ENCODE data around the gene SLC44A5.

SLC44A5 gene

DNA sequence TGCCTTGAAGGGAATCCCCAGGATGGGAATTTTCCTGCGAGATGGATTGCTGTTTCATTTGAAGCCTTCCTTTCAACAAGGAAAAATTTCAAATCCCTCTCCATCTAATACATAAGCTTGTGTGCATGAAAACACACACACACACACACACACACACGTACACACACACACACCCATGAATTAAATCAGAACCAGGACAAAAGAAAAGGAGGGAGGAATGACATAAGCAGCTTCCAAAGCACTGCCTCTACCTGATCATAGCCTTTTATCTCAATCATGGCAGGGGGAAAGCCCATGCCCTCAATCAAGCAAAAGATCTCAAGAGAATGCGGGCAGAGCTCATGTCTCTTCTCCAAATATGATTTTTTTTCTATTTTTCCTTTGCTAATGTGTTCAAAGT, 139.7 kb downstream of the SLC44A5 start:
- H3K4me1 ChIP-seq (ENCODE audit: control insufficient read depth in 1 of 2, insufficient read depth in 2 of 2, low read length in 2 of 2) = no peaks in the 10 kb centered on the region
- H3K4me3 ChIP-seq (ENCODE audit: low read depth in 1 of 2, low read length in 2 of 2) = no peak overlapping the region
- no peak overlapping the region for H3K9ac ChIP-seq (ENCODE audit: low read depth in 1 of 2, low read length in 2 of 2)
- H3K27ac ChIP-seq (ENCODE audit: low read depth, low read length) = no peak overlapping the region
- H3K27me3 ChIP-seq (ENCODE audit: control insufficient read depth in 1 of 2, insufficient read depth in 2 of 2, low read length in 2 of 2) = no peaks in the 10 kb centered on the region
- no peaks in the 10 kb centered on the region for H3K9me3 ChIP-seq (ENCODE audit: control insufficient read depth in 1 of 2, low read length in 2 of 2)
- no peaks in the 10 kb centered on the region for H3K36me3 ChIP-seq (ENCODE audit: control insufficient read depth in 1 of 2, insufficient read depth in 2 of 2, low read length in 2 of 2)

DNA sequence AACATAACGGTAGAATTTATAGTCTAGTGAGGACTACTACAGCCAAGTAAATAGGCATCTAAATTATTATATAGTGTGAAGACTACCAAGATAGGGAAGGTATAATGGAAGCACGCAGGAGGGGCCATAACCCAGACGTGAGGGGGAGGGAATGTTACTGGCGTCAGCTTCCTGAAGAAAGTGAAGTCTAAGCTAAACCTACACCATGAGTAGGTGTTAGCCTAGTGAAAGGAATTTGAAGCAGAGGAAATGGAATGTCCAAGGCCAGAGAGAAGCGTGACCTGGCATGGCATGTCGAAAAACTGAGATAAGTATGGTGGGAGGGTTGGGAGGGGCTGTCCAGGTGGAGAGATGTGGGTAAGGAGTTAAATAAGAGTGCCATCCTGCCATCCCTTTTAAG, 140.5 kb downstream of the SLC44A5 start:
- no peak overlapping the region for H3K4me3 ChIP-seq (ENCODE audit: low read depth in 1 of 2, low read length in 2 of 2)
- no peak overlapping the region for H3K9ac ChIP-seq (ENCODE audit: low read depth in 1 of 2, low read length in 2 of 2)
- no peaks in the 10 kb centered on the region for H3K27me3 ChIP-seq (ENCODE audit: control insufficient read depth in 1 of 2, insufficient read depth in 2 of 2, low read length in 2 of 2)
- H3K27ac ChIP-seq (ENCODE audit: low read depth, low read length) = no peak overlapping the region
- no peaks in the 10 kb centered on the region for H3K36me3 ChIP-seq (ENCODE audit: control insufficient read depth in 1 of 2, insufficient read depth in 2 of 2, low read length in 2 of 2)
- H3K9me3 ChIP-seq (ENCODE audit: control insufficient read depth in 1 of 2, low read length in 2 of 2) = no peaks in the 10 kb centered on the region
- no peaks in the 10 kb centered on the region for H3K4me1 ChIP-seq (ENCODE audit: control insufficient read depth in 1 of 2, insufficient read depth in 2 of 2, low read length in 2 of 2)

DNA sequence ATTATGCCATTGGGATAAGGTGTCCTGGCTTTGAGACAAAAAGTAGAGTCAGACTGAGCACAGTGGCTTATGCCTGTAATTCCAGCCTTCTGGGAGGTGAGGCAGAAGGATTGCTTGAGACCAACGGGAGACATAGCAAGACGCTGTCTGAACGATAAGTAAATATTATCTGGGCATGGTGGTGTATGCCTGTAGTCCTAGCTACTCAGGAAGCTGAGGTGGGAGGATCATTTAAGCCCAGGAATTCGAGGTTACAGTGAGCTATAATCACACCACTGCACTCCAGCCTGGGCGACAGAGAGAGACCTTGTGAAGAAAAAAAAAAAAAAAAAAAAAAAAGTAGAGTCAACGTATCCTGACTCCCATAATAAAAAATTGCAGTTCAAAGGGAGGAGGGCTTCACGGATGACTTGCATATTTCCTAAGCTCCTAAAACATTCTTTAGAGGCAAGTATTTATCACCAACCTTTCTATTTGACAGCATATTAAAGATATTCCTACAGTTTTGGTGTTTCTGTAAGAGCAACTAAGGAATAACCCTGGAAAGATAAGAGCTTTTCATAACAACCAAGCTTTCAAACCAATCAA, 141.2 kb downstream of the SLC44A5 start:
- Histone ChIP-seq H3K27me3 (ENCODE audit: control insufficient read depth in 1 of 2, insufficient read depth in 2 of 2, low read length in 2 of 2) (no peaks in the 10 kb centered on the region), H3K36me3 (ENCODE audit: control insufficient read depth in 1 of 2, insufficient read depth in 2 of 2, low read length in 2 of 2) (no peaks in the 10 kb centered on the region), H3K4me1 (ENCODE audit: control insufficient read depth in 1 of 2, insufficient read depth in 2 of 2, low read length in 2 of 2) (no peaks in the 10 kb centered on the region), H3K4me3 (ENCODE audit: low read depth in 1 of 2, low read length in 2 of 2) (no peak overlapping the region), H3K9ac (ENCODE audit: low read depth in 1 of 2, low read length in 2 of 2) (no peak overlapping the region), H3K9me3 (ENCODE audit: control insufficient read depth in 1 of 2, low read length in 2 of 2) (no peaks in the 10 kb centered on the region), H3K27ac (ENCODE audit: low read depth, low read length) (no peak overlapping the region)

DNA sequence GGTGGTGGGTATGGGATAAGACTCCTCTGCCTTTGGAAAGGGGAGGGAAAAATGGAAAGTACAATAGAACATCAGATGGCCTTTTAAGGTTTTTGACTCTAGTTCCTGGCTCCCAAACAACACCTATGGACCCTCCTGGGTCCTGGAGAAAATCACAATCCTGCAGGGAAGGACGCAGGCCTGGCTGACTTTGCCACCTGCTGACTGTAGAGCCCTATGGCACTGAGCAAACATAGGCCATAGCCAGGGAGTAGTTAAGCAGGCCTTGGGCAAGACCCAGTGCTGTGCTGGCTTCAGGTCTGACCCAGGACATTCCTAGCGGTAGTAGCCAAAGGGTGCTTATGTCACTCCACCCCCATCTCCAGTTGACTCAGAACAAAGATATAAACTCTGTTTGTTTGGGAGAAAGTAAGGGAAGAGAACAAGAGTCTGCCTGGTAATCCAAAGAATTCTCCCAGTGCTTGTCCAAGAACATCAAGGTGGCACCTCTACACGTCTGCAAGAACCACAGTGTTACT, 149.0 kb downstream of the SLC44A5 start:
- H3K27me3 ChIP-seq (ENCODE audit: control insufficient read depth in 1 of 2, insufficient read depth in 2 of 2, low read length in 2 of 2) = no peaks in the 10 kb centered on the region
- H3K9ac ChIP-seq (ENCODE audit: low read depth in 1 of 2, low read length in 2 of 2) = no peak overlapping the region
- H3K36me3 ChIP-seq (ENCODE audit: control insufficient read depth in 1 of 2, insufficient read depth in 2 of 2, low read length in 2 of 2) = no peaks in the 10 kb centered on the region
- H3K27ac ChIP-seq (ENCODE audit: low read depth, low read length) = no peak overlapping the region
- no peaks in the 10 kb centered on the region for H3K9me3 ChIP-seq (ENCODE audit: control insufficient read depth in 1 of 2, low read length in 2 of 2)
- no peaks in the 10 kb centered on the region for H3K4me1 ChIP-seq (ENCODE audit: control insufficient read depth in 1 of 2, insufficient read depth in 2 of 2, low read length in 2 of 2)
- H3K4me3 ChIP-seq (ENCODE audit: low read depth in 1 of 2, low read length in 2 of 2) = no peak overlapping the region

DNA sequence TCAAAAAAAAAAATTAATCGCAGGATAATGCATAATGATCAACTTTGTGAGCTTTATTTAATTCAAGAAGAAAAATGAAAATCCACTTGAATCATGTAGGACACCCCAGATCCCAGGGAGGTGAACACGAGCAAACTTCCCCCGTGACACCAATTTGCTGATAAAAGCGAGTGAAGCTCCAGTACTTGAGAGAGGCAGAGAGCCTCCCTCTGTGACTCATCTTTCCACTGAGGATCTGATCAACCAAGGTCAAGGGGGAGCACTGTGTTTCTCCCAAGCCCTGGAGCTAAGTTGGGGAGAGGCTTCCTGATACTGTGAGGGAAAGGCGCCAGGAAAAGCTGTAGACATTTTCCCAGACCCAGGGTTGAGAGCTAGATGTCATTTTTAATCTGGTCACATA, 160.9 kb downstream of the SLC44A5 start:
- Histone ChIP-seq H3K27ac (ENCODE audit: low read depth, low read length) (no peak overlapping the region), H3K4me3 (ENCODE audit: low read depth in 1 of 2, low read length in 2 of 2) (no peak overlapping the region), H3K9me3 (ENCODE audit: control insufficient read depth in 1 of 2, low read length in 2 of 2) (peaks cover 0 to 3% of the 10 kb centered on the region in 2 donors), H3K4me1 (ENCODE audit: control insufficient read depth in 1 of 2, insufficient read depth in 2 of 2, low read length in 2 of 2) (no peaks in the 10 kb centered on the region), H3K9ac (ENCODE audit: low read depth in 1 of 2, low read length in 2 of 2) (no peak overlapping the region), H3K27me3 (ENCODE audit: control insufficient read depth in 1 of 2, insufficient read depth in 2 of 2, low read length in 2 of 2) (no peaks in the 10 kb centered on the region), H3K36me3 (ENCODE audit: control insufficient read depth in 1 of 2, insufficient read depth in 2 of 2, low read length in 2 of 2) (no peaks in the 10 kb centered on the region)

DNA sequence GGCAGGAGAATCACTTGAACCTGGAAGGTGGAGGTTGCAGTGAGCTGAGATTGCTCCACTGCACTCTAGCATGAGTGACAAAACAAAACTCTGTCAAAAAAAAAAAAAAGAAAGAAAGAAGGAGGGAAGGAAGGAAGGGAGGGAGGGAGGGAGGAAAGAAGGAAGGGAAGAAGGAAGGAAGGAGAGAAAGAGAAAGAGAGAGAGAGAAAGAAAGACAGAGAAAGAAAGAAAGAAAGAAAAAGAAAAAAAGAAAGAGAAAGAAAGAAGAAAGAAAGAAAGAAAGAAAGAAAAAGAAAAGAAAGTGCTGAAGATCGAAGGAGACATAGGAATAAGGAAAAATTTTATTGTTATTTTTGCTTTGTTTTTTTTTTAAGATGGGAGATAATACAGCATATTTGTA, 166.7 kb downstream of the SLC44A5 start:
- Histone ChIP-seq H3K4me1 (ENCODE audit: control insufficient read depth in 1 of 2, insufficient read depth in 2 of 2, low read length in 2 of 2) (no peaks in the 10 kb centered on the region), H3K36me3 (ENCODE audit: control insufficient read depth in 1 of 2, insufficient read depth in 2 of 2, low read length in 2 of 2) (no peaks in the 10 kb centered on the region), H3K4me3 (ENCODE audit: low read depth in 1 of 2, low read length in 2 of 2) (no peak overlapping the region), H3K9ac (ENCODE audit: low read depth in 1 of 2, low read length in 2 of 2) (no peak overlapping the region), H3K27me3 (ENCODE audit: control insufficient read depth in 1 of 2, insufficient read depth in 2 of 2, low read length in 2 of 2) (no peaks in the 10 kb centered on the region), H3K27ac (ENCODE audit: low read depth, low read length) (no peak overlapping the region), H3K9me3 (ENCODE audit: control insufficient read depth in 1 of 2, low read length in 2 of 2) (no peaks in the 10 kb centered on the region)

DNA sequence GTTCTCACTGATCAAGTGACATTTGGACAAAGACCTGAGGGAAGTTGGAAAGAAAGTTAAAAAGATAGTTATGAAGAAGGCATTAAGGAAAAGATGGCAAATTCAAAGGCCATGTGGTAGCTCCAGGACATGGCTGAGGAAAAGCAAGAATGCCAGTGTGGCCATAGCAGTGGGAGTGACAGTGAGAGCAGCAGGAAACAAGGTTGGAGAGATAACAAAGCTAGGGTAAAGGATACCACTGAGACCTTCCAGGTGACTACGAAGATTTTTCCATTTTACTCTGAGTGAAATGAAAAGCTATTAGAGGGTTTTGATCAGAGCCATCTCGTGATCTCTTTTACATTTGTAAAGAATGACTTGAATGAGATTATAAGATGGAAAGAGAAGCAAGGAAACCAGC, 170.6 kb downstream of the SLC44A5 start:
- no peaks in the 10 kb centered on the region for H3K36me3 ChIP-seq (ENCODE audit: control insufficient read depth in 1 of 2, insufficient read depth in 2 of 2, low read length in 2 of 2)
- no peak overlapping the region for H3K9ac ChIP-seq (ENCODE audit: low read depth in 1 of 2, low read length in 2 of 2)
- no peaks in the 10 kb centered on the region for H3K9me3 ChIP-seq (ENCODE audit: control insufficient read depth in 1 of 2, low read length in 2 of 2)
- no peak overlapping the region for H3K27ac ChIP-seq (ENCODE audit: low read depth, low read length)
- no peaks in the 10 kb centered on the region for H3K4me1 ChIP-seq (ENCODE audit: control insufficient read depth in 1 of 2, insufficient read depth in 2 of 2, low read length in 2 of 2)
- no peak overlapping the region for H3K4me3 ChIP-seq (ENCODE audit: low read depth in 1 of 2, low read length in 2 of 2)
- no peaks in the 10 kb centered on the region for H3K27me3 ChIP-seq (ENCODE audit: control insufficient read depth in 1 of 2, insufficient read depth in 2 of 2, low read length in 2 of 2)

DNA sequence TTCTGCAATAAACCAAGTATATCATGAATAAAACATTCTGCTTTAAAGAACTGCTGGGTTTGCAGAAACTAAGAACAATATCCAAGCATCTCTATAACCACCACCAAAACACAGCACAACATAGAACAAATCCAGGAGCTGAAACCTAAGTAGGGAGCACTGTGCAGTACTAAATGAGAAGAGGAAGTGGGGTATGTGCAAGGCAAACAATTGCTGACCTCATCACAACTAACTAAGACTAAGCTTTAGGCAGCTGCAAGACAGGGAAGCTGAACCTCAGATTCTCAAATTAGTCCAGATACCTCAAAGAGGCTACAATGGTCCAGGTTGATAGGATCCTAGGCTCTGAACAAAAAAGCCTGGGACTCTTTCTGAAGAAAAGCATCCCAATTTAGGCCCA, 172.6 kb downstream of the SLC44A5 start:
- no peaks in the 10 kb centered on the region for H3K9me3 ChIP-seq (ENCODE audit: control insufficient read depth in 1 of 2, low read length in 2 of 2)
- H3K27ac ChIP-seq (ENCODE audit: low read depth, low read length) = no peak overlapping the region

DNA sequence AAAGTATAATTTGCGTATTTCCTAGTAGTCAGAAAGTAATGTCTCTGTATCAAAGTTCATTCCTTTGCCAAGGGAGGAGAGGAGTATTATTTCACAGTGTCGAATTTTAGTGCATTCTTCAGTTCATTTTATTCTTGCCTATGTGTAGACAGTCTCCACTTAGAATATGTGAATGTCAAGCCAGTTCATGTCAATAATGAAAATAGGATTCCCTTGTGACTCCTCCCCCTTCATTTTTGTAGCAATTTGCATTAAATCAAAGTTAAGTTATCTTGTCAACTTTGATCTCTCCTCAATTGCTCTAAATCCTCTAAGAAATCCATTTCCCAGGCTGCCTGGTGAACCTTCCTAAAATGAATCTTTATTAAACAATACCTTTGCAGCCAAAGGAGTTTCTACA, 179.1 kb downstream of the SLC44A5 start:
- Histone ChIP-seq H3K27me3 (ENCODE audit: control insufficient read depth in 1 of 2, insufficient read depth in 2 of 2, low read length in 2 of 2) (no peaks in the 10 kb centered on the region), H3K4me1 (ENCODE audit: control insufficient read depth in 1 of 2, insufficient read depth in 2 of 2, low read length in 2 of 2) (no peaks in the 10 kb centered on the region), H3K27ac (ENCODE audit: low read depth, low read length) (no peak overlapping the region), H3K9ac (ENCODE audit: low read depth in 1 of 2, low read length in 2 of 2) (no peak overlapping the region), H3K9me3 (ENCODE audit: control insufficient read depth in 1 of 2, low read length in 2 of 2) (no peaks in the 10 kb centered on the region), H3K4me3 (ENCODE audit: low read depth in 1 of 2, low read length in 2 of 2) (no peak overlapping the region), H3K36me3 (ENCODE audit: control insufficient read depth in 1 of 2, insufficient read depth in 2 of 2, low read length in 2 of 2) (no peaks in the 10 kb centered on the region)

More for the DNA sequence above, 172.6 kb downstream of the SLC44A5 start:
- H3K9ac ChIP-seq (ENCODE audit: low read depth in 1 of 2, low read length in 2 of 2) = no peak overlapping the region
- no peaks in the 10 kb centered on the region for H3K36me3 ChIP-seq (ENCODE audit: control insufficient read depth in 1 of 2, insufficient read depth in 2 of 2, low read length in 2 of 2)
- H3K27me3 ChIP-seq (ENCODE audit: control insufficient read depth in 1 of 2, insufficient read depth in 2 of 2, low read length in 2 of 2) = no peaks in the 10 kb centered on the region
- H3K4me3 ChIP-seq (ENCODE audit: low read depth in 1 of 2, low read length in 2 of 2) = no peak overlapping the region
- no peaks in the 10 kb centered on the region for H3K4me1 ChIP-seq (ENCODE audit: control insufficient read depth in 1 of 2, insufficient read depth in 2 of 2, low read length in 2 of 2)

DNA sequence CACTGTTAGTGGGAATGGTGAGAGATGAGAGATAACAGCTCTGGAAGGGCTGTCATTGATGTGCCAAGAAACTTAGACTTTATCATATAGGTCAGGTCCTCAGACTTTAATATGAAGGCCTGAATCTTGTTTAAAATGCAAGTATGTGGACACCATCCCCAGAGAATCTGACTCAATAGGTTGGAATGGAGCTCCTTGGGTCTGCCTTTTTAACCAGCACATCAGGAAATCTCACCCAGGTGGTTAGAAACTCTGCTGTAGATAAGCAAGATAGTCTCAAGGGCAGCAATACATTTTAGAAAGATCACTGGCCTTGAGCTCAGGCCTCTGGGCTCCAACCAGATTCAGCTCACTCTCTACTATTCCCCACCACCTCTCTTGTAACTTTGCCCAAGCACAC, 180.4 kb downstream of the SLC44A5 start:
- H3K27me3 ChIP-seq (ENCODE audit: control insufficient read depth in 1 of 2, insufficient read depth in 2 of 2, low read length in 2 of 2) = no peaks in the 10 kb centered on the region

DNA sequence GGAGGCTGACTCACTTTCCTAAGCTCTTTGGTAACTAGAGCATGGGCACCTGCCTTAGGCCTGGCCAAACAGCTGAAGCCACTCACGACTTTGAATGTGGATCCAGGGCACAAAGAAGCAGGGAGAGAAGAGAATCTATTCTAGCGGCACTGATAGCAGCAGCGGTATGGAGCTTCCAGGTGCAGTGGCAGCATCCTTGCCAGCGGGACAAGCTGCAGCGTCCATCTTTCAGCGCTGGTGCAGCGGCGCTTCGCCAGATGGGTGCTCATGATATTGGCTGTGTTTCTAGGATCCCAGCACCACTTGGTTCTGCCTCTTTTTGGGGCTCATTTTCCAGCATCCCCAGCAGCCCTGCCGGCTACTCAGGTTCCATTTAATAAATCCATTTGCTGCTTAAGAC, 184.2 kb downstream of the SLC44A5 start:
- Histone ChIP-seq H3K4me3 (ENCODE audit: low read depth in 1 of 2, low read length in 2 of 2) (no peak overlapping the region), H3K4me1 (ENCODE audit: control insufficient read depth in 1 of 2, insufficient read depth in 2 of 2, low read length in 2 of 2) (no peaks in the 10 kb centered on the region), H3K9me3 (ENCODE audit: control insufficient read depth in 1 of 2, low read length in 2 of 2) (no peaks in the 10 kb centered on the region), H3K27ac (ENCODE audit: low read depth, low read length) (no peak overlapping the region), H3K9ac (ENCODE audit: low read depth in 1 of 2, low read length in 2 of 2) (no peak overlapping the region), H3K36me3 (ENCODE audit: control insufficient read depth in 1 of 2, insufficient read depth in 2 of 2, low read length in 2 of 2) (no peaks in the 10 kb centered on the region), H3K27me3 (ENCODE audit: control insufficient read depth in 1 of 2, insufficient read depth in 2 of 2, low read length in 2 of 2) (no peaks in the 10 kb centered on the region)

More for the DNA sequence above, 180.4 kb downstream of the SLC44A5 start:
- no peaks in the 10 kb centered on the region for H3K36me3 ChIP-seq (ENCODE audit: control insufficient read depth in 1 of 2, insufficient read depth in 2 of 2, low read length in 2 of 2)
- no peak overlapping the region for H3K9ac ChIP-seq (ENCODE audit: low read depth in 1 of 2, low read length in 2 of 2)
- H3K27ac ChIP-seq (ENCODE audit: low read depth, low read length) = no peak overlapping the region
- no peaks in the 10 kb centered on the region for H3K4me1 ChIP-seq (ENCODE audit: control insufficient read depth in 1 of 2, insufficient read depth in 2 of 2, low read length in 2 of 2)
- H3K4me3 ChIP-seq (ENCODE audit: low read depth in 1 of 2, low read length in 2 of 2) = no peak overlapping the region
- no peaks in the 10 kb centered on the region for H3K9me3 ChIP-seq (ENCODE audit: control insufficient read depth in 1 of 2, low read length in 2 of 2)

All from duodenal mucosa (tissue), 2 donors.